HG02642 (cell line): ENCODE data around the gene SLC44A5.
"Not testable (repeated sequence)": the region's sequence is repeated elsewhere in the genome, so short reads cannot be mapped to it uniquely, and the experiment has no call there.

ENCODE experiments used
- ATAC-seq: cut with Tn5 transposase; IDR thresholded peaks from one replicate; pipeline ENCODE4 v1.9.1; 2021; ENCODE audit warnings: mild to moderate bottlenecking; ENCODE audit not compliant: unreplicated experiment, poor library complexity

Gene SLC44A5

GRCh38 chr1:75529488-75529887, 81.4 kb downstream of the SLC44A5 start:
- no peak for ATAC-seq

GRCh38 chr1:75528001-75528400, 82.9 kb downstream of the SLC44A5 start:
- no peak for ATAC-seq

GRCh38 chr1:75522389-75522788, 88.5 kb downstream of the SLC44A5 start:
- no peak for ATAC-seq

- no peak for ATAC-seq
These were observed 89.3 kb downstream of the SLC44A5 start for GRCh38 chr1:75521658-75522057.

GRCh38 chr1:75520862-75521475, 89.9 kb downstream of the SLC44A5 start:
- no peak for ATAC-seq

GRCh38 chr1:75519651-75520427, 91.1 kb downstream of the SLC44A5 start:
- no peak for ATAC-seq

GRCh38 chr1:75518686-75519085, 92.2 kb downstream of the SLC44A5 start:
- no peak for ATAC-seq

- no peak for ATAC-seq
These were observed 96.6 kb downstream of the SLC44A5 start for GRCh38 chr1:75514270-75514669.

GRCh38 chr1:75506976-75507375, 103.9 kb downstream of the SLC44A5 start:
- ATAC-seq, result no peak

GRCh38 chr1:75503221-75503974, 107.5 kb downstream of the SLC44A5 start:
- ATAC-seq, result no peak

- no peak for ATAC-seq
These were observed 108.1 kb downstream of the SLC44A5 start for GRCh38 chr1:75502776-75503175.

- no peak for ATAC-seq
These were observed 109.2 kb downstream of the SLC44A5 start for GRCh38 chr1:75501577-75502295.

- ATAC-seq, result no peak
These were observed 118.9 kb downstream of the SLC44A5 start for GRCh38 chr1:75492011-75492410.

GRCh38 chr1:75487399-75487798, 123.5 kb downstream of the SLC44A5 start:
- ATAC-seq, result no peak

GRCh38 chr1:75484789-75485188, 126.1 kb downstream of the SLC44A5 start:
- ATAC-seq, result no peak

- ATAC-seq, result no peak
These were observed 128.0 kb downstream of the SLC44A5 start for GRCh38 chr1:75482951-75483350.

- not testable (repeated sequence) for ATAC-seq
These were observed 134.4 kb downstream of the SLC44A5 start for GRCh38 chr1:75476486-75476885.

GRCh38 chr1:75475696-75476095, 135.2 kb downstream of the SLC44A5 start:
- ATAC-seq, result no peak

GRCh38 chr1:75472971-75473603, 137.8 kb downstream of the SLC44A5 start:
- no peak for ATAC-seq
